Caco-2 (cell line): ENCODE measurements around the gene AFF1. TPM values are rescaled to one million over a fixed set of nuclear protein-coding genes. Genes with fewer than 3 reads are reported as not detected.

ENCODE experiments used
- BruUV-seq: library from RNA; stranded (reverse); fragments of 400-500 nt; replicated peaks from 2 replicates; lab custom pipeline; 2021; lab: Mats Ljungman, UMichigan
- CTCF ChIA-PET: fragments of 300-600 bp; sonication (Branson Sonifier 250); formaldehyde crosslinking; loops from one replicate; lab custom pipeline; 2022; ENCODE audit warnings: antibody characterized with exemption; lab: Charles Lee
- POLR2A ChIA-PET: fragments of 300-600 bp; sonication (Branson Sonifier 250); formaldehyde crosslinking; loops from one replicate; lab custom pipeline; 2022; ENCODE audit warnings: antibody characterized with exemption; lab: Charles Lee
- DNase-seq, 2 experiments: peaks; one replicate each; pipeline versions ENCODE4 v3.0.0 to v3.0.0-alpha.2; 2020 to 2022
- H3K27me3 ChIP-seq: replicated peaks from 2 replicates; pipeline ENCODE4 v1.6.0; 2011; ENCODE audit warnings: low read length; ENCODE audit not compliant: control insufficient read depth, insufficient read depth
- H3K36me3 ChIP-seq: 2 replicates; pipeline ENCODE4 v1.5.1; 2011; ENCODE audit warnings: low read length; ENCODE audit not compliant: control insufficient read depth, insufficient read depth
- H3K4me1 ChIP-seq: fragments of 250-450 bp; sonication (Bioruptor Pico); 2 replicates; pipeline ENCODE4 v1.5.1; 2020; ENCODE audit warnings: mild to moderate bottlenecking
- H3K4me3 ChIP-seq: 2 replicates; pipeline ENCODE4 v1.5.1; 2011; ENCODE audit warnings: low read depth, mild to moderate bottlenecking, control low read depth, low read length
- H3K9me3 ChIP-seq: fragments of 250-450 bp; sonication (Bioruptor Pico); 2 replicates; pipeline ENCODE4 v1.5.1; 2020; ENCODE audit warnings: mild to moderate bottlenecking, moderate library complexity
- H3K27ac Mint-ChIP-seq: one replicate; pipeline ENCODE4 v1.8.0; 2022; ENCODE audit warnings: mixed read lengths; ENCODE audit not compliant: unreplicated experiment
- H3K27me3 Mint-ChIP-seq: one replicate; pipeline ENCODE4 v1.8.0; 2022; ENCODE audit warnings: mixed read lengths; ENCODE audit not compliant: insufficient read depth, unreplicated experiment
- H3K36me3 Mint-ChIP-seq: one replicate; pipeline ENCODE4 v1.8.0; 2022; ENCODE audit warnings: mild to moderate bottlenecking, mixed read lengths; ENCODE audit not compliant: insufficient read depth, unreplicated experiment
- H3K4me1 Mint-ChIP-seq: one replicate; pipeline ENCODE4 v1.8.0; 2022; ENCODE audit warnings: low read depth, mixed read lengths; ENCODE audit not compliant: unreplicated experiment
- H3K4me3 Mint-ChIP-seq: one replicate; pipeline ENCODE4 v1.8.0; 2022; ENCODE audit warnings: mild to moderate bottlenecking, moderate library complexity, mixed read lengths; ENCODE audit not compliant: unreplicated experiment
- H3K9me3 Mint-ChIP-seq: one replicate; pipeline ENCODE4 v1.8.0; 2022; ENCODE audit warnings: mixed read lengths; ENCODE audit not compliant: unreplicated experiment
- CTCF ChIP-seq, 2 experiments: fragments of 200-600 bp in 1 of 2; IDR thresholded peaks; 1 replicate in 1 of 2; 2 replicates in 1 of 2; pipeline versions ENCODE4 v1.5.1 to v1.8.0; 2011 to 2022; ENCODE audit warnings: antibody characterized with exemption in 1 of 2, control low read depth in 1 of 2, inconsistent platforms in 1 of 2, low read depth in 1 of 2, low read length in 1 of 2, mild to moderate bottlenecking in 1 of 2, moderate library complexity in 1 of 2; ENCODE audit not compliant: insufficient read depth in 1 of 2, severe bottlenecking in 1 of 2, unreplicated experiment in 1 of 2
- intact Hi-C: fragments of 100-400 bp; cut with micrococcal nuclease; formaldehyde crosslinking; loops from one replicate; pipeline ENCODE4 v1.10.0; 2022; ENCODE audit not compliant: unreplicated experiment
- total RNA-seq: library from RNA; stranded (reverse); gene quantifications from 2 replicates; pipeline ENCODE4 v1.2.3, GENCODE V29; 2022

AFF1 gene
- total RNA-seq, 1 experiment from 2014 or later = 48.3 TPM

GRCh38 chr4:86926435-86927086, 8.2 kb upstream of the AFF1 start:
- H3K4me1 ChIP-seq = peaks cover 29% of the 10 kb centered on the region
- peak; percentile 80 to 84 for DNase-seq
- CTCF ChIA-PET = interaction anchor here (1.0 kb wide), 1 partner anchor 8 kb away, joined by 6 read pairs; the partner anchor contains the start of gene AFF1
- intact Hi-C loops = loop anchor here (1.0 to 2.0 kb wide), 3 partner anchors 8 to 302 kb away; no protein-coding TSS in a partner anchor
- Mint-ChIP-seq H3K36me3 (peaks cover 12% of the 10 kb centered on the region), H3K9me3 (no peaks in the 10 kb centered on the region), H3K4me3 (peak overlapping the region; percentile 41), H3K4me1 (peaks cover 35% of the 10 kb centered on the region), H3K27me3 (no peaks in the 10 kb centered on the region), H3K27ac (peak overlapping the region; percentile 84)
- no peak overlapping the region for H3K4me3 ChIP-seq
- TF ChIP-seq CTCF (IDR thresholded peaks at IDR 0.05; ENCODE audit: insufficient read depth in 1 of 2, low read depth in 1 of 2, low read length in 1 of 2, severe bottlenecking in 1 of 2, unreplicated experiment in 1 of 2) = no peak
- no peaks in the 10 kb centered on the region for H3K27me3 ChIP-seq
- H3K36me3 ChIP-seq = no peaks in the 10 kb centered on the region
- BruUV-seq = no TSS peak
- POLR2A ChIA-PET = interaction anchor here (0.6 to 1.6 kb wide), 2 partner anchors 8 to 51 kb away, joined by 8 to 11 read pairs; partner anchors contain the start of gene AFF1
- H3K9me3 ChIP-seq = 0 out of 2 replicates have a peak, but pooled peaks cover 3% of the 10 kb centered on the region

- Histone ChIP-seq H3K36me3 (no peaks in the 10 kb centered on the region), H3K27me3 (no peaks in the 10 kb centered on the region), H3K9me3 (0 out of 2 replicates have a peak, but pooled peaks cover 3% of the 10 kb centered on the region), H3K4me1 (peaks cover 29% of the 10 kb centered on the region), H3K4me3 (no peak overlapping the region)
- H3K27me3 Mint-ChIP-seq = no peaks in the 10 kb centered on the region
- H3K27ac Mint-ChIP-seq = peak overlapping the region; percentile 84
- intact Hi-C loops = loop anchor here (2.0 kb wide), 1 partner anchor 301 kb away; no protein-coding TSS in a partner anchor
- ChIA-PET POLR2A (no interaction called here), CTCF (no interaction called here)
- no TSS peak for BruUV-seq
- H3K36me3 Mint-ChIP-seq = peaks cover 12% of the 10 kb centered on the region
- H3K4me3 Mint-ChIP-seq = no peak overlapping the region
- H3K9me3 Mint-ChIP-seq = no peaks in the 10 kb centered on the region
- DNase-seq = peak in 1 of 2 experiments; percentile 12
- peaks cover 35% of the 10 kb centered on the region for H3K4me1 Mint-ChIP-seq
- TF ChIP-seq CTCF (IDR thresholded peaks at IDR 0.05; ENCODE audit: insufficient read depth in 1 of 2, low read depth in 1 of 2, low read length in 1 of 2, severe bottlenecking in 1 of 2, unreplicated experiment in 1 of 2) = no peak
These were observed 6.9 kb upstream of the AFF1 start for GRCh38 chr4:86927843-86928395.

- CTCF ChIA-PET = no interaction called here
- no peak for TF ChIP-seq CTCF (IDR thresholded peaks at IDR 0.05; ENCODE audit: insufficient read depth in 1 of 2, low read depth in 1 of 2, low read length in 1 of 2, severe bottlenecking in 1 of 2, unreplicated experiment in 1 of 2)
- Mint-ChIP-seq H3K4me1 (peaks cover 37% of the 10 kb centered on the region), H3K27ac (peak overlapping the region; percentile 84), H3K36me3 (peaks cover 14% of the 10 kb centered on the region), H3K4me3 (no peak overlapping the region), H3K9me3 (no peaks in the 10 kb centered on the region), H3K27me3 (no peaks in the 10 kb centered on the region)
- Histone ChIP-seq H3K4me1 (peaks cover 32% of the 10 kb centered on the region), H3K9me3 (0 out of 2 replicates have a peak, but pooled peaks cover 3% of the 10 kb centered on the region), H3K36me3 (no peaks in the 10 kb centered on the region), H3K4me3 (no peak overlapping the region), H3K27me3 (no peaks in the 10 kb centered on the region)
- BruUV-seq = no TSS peak
- intact Hi-C loops = no loop called here
- POLR2A ChIA-PET = no interaction called here
- DNase-seq = no peak
These were observed 6.2 kb upstream of the AFF1 start for GRCh38 chr4:86928400-86929255.
